ENCODE data around the gene TRIM37. TPM values are rescaled to one million over a fixed set of nuclear protein-coding genes. Genes with fewer than 3 reads are reported as not detected.

Gene TRIM37
- total and polyA plus RNA-seq, 2 of the 8 experiments (the other 6 are each of a cell fraction or from before 2014, with no cell fraction given): 38.2 to 57.0 TPM

- no peak overlapping the region for H3K18ac ChIP-seq (ENCODE audit: extremely low read depth, low read length)
- no peak overlapping the region for H3K56ac ChIP-seq (replicated peaks; ENCODE audit: insufficient read length, low read depth, low read length)
- no peak overlapping the region for H2BK120ac ChIP-seq (replicated peaks; ENCODE audit: low read depth, low read length)
- H3K79me1 ChIP-seq (ENCODE audit: low read depth, low read length): no peaks in the 10 kb centered on the region
- no peaks in the 10 kb centered on the region for H3K27me3 ChIP-seq (replicated peaks in 1 of 4; ENCODE audit: control insufficient read depth in 3 of 4, extremely low read depth in 1 of 4, insufficient read depth in 3 of 4, low read length in 3 of 4)
- H2BK20ac ChIP-seq (ENCODE audit: low read length): no peak overlapping the region
- no peak overlapping the region for H4K5ac ChIP-seq (ENCODE audit: insufficient read length, low read depth, low read length)
- H3K79me2 ChIP-seq (ENCODE audit: control insufficient read depth in 1 of 2, insufficient read depth in 2 of 2, low read length in 2 of 2): no peaks in the 10 kb centered on the region
- no peak overlapping the region for H3K4me3 ChIP-seq (ENCODE audit: extremely low read depth in 1 of 4, insufficient read depth in 2 of 4, low read depth in 3 of 4, low read length in 4 of 4)
- no peak overlapping the region for H4K91ac ChIP-seq (replicated peaks; ENCODE audit: insufficient read length, low read length)
- H4K8ac ChIP-seq (ENCODE audit: extremely low read depth, insufficient read depth, low read length): no peak overlapping the region
- no peak overlapping the region for H3K4ac ChIP-seq (replicated peaks; ENCODE audit: insufficient read length, low read depth, low read length)
- POLR2A ChIA-PET (ENCODE audit: partially characterized antibody): no interaction called here
- H3K23me2 ChIP-seq (ENCODE audit: low read depth, low read length): no peaks in the 10 kb centered on the region
- no peaks in the 10 kb centered on the region for H3K4me1 ChIP-seq (replicated peaks in 1 of 4; ENCODE audit: control insufficient read depth in 3 of 4, insufficient read depth in 4 of 4, low read length in 3 of 4)
- no peak overlapping the region for H3K14ac ChIP-seq (ENCODE audit: insufficient read length)
- H2BK15ac ChIP-seq (ENCODE audit: low read length): no peak overlapping the region
- H3K23ac ChIP-seq (ENCODE audit: insufficient read length): no peak overlapping the region
- TF ChIP-seq TCF12 (IDR thresholded peaks at IDR 0.05; ENCODE audit: low read depth, low read length): no peak
- no peak for TF ChIP-seq GABPA (IDR thresholded peaks at IDR 0.05; ENCODE audit: borderline replicate concordance, insufficient read depth, low read length)
- no peak for TF ChIP-seq NRF1 (IDR thresholded peaks at IDR 0.05; ENCODE audit: low read depth, low read length)
- TF ChIP-seq POU5F1 (IDR thresholded peaks at IDR 0.05; ENCODE audit: low read depth, low read length): no peak
- no peak for TF ChIP-seq CTBP2 (IDR thresholded peaks at IDR 0.05; ENCODE audit: borderline replicate concordance, insufficient read depth, insufficient read length, low read length)
- no peak for TF ChIP-seq BCL11A (IDR thresholded peaks at IDR 0.05; ENCODE audit: low read depth in 2 of 2, low read length in 2 of 2)
- TF ChIP-seq CBX5 (IDR thresholded peaks at IDR 0.05; ENCODE audit: low read depth, low read length): no peak
- no peak for TF ChIP-seq JUND (IDR thresholded peaks at IDR 0.05; ENCODE audit: low read length)
- no peak for TF ChIP-seq TBP (IDR thresholded peaks at IDR 0.05; ENCODE audit: low read depth, low read length)
- TF ChIP-seq POLR2A (IDR thresholded peaks at IDR 0.05; ENCODE audit: control extremely low read depth in 1 of 2, low read depth in 2 of 2, low read length in 2 of 2): no peak
- TF ChIP-seq TEAD4 (IDR thresholded peaks at IDR 0.05; ENCODE audit: low read depth, low read length): no peak
- no peak for TF ChIP-seq ZNF274 (IDR thresholded peaks at IDR 0.05; ENCODE audit: borderline replicate concordance, extremely low read depth, low read length)
- H2AK5ac ChIP-seq (ENCODE audit: low read depth, low read length): no peak overlapping the region
- H4K20me1 ChIP-seq (replicated peaks in 1 of 2; ENCODE audit: control insufficient read depth in 1 of 2, insufficient read depth in 2 of 2, low read length in 2 of 2): no peaks in the 10 kb centered on the region
- H3K36me3 ChIP-seq (ENCODE audit: control insufficient read depth in 2 of 4, insufficient read depth in 4 of 4, low read length in 3 of 4): no peaks in the 10 kb centered on the region
- no peak overlapping the region for H2BK5ac ChIP-seq (ENCODE audit: low read depth, low read length)
- H2BK12ac ChIP-seq (ENCODE audit: low read depth, low read length): no peak overlapping the region
- no peak for DNase-seq (ENCODE audit: low read depth in 1 of 2, low spot score in 2 of 2)
- WGBS, 2 experiments (ENCODE audit: extremely low coverage in 1 of 2, insufficient coverage in 1 of 2, insufficient read length in 1 of 2, insufficient replicate concordance in 2 of 2, low coverage in 1 of 2, low lambda C conversion rate in 2 of 2, missing lambda C conversion rate in 1 of 2): 92% methylated on average over 3 of the region's 3 CpGs; no CpG with 5 or more reads in 1 of the 2 experiments
- peaks cover 2 to 3% of the 10 kb centered on the region in 2 experiments; a peak in 1 of 4 replicates for H3K9me3 ChIP-seq (ENCODE audit: insufficient read depth in 2 of 2, low read depth in 1 of 2, low read length in 1 of 2)
- no peak overlapping the region for H3K4me2 ChIP-seq (ENCODE audit: insufficient read depth in 1 of 2, low read depth in 2 of 2, low read length in 2 of 2)
- no peak overlapping the region for H2AFZ ChIP-seq (ENCODE audit: low read length)
- FAIRE-seq: no peak
- CTCF ChIA-PET (ENCODE audit: partially characterized antibody): interaction anchor here (0.6 kb wide), 1 partner anchor 14 kb away, joined by 3 read pairs; no protein-coding TSS in a partner anchor
- H3K9ac ChIP-seq (replicated peaks in 1 of 4; ENCODE audit: extremely low read depth in 1 of 4, low read depth in 3 of 4, low read length in 3 of 4): no peak overlapping the region
- no peak overlapping the region for H3K27ac ChIP-seq (ENCODE audit: low read depth, low read length)
Observed at GRCh38 chr17:58947411-58947810, 159.3 kb downstream of the TRIM37 start.

Data from H1 (cell line).